Neural progenitor cell (in vitro differentiated cells): ENCODE results near the gene ZCCHC14.

ENCODE experiments used
- CTCF ChIP-seq: fragments of 200-600 bp; sonication (generic); IDR thresholded peaks from 2 replicates; pipeline ENCODE4 v1.5.1; 2017; ENCODE audit warnings: antibody characterized with exemption, mild to moderate bottlenecking
- EZH2 ChIP-seq: fragments of 200-600 bp; sonication (generic); IDR thresholded peaks from 2 replicates; pipeline ENCODE4 v1.6.1; 2017; ENCODE audit warnings: antibody characterized with exemption, mild to moderate bottlenecking, moderate library complexity
- EZH2phosphoT487 ChIP-seq: fragments of 200-600 bp; sonication (generic); IDR thresholded peaks from 2 replicates; pipeline ENCODE4 v1.6.1; 2017; ENCODE audit warnings: antibody characterized with exemption

GRCh38 chr16:87393680-87394055, 99.2 kb downstream of the ZCCHC14 start:
- TF ChIP-seq CTCF (no peak), EZH2 (no peak), EZH2phosphoT487 (no peak)
